ENCODE data around the gene SEMA4F. TPM values are rescaled to one million over a fixed set of nuclear protein-coding genes. Genes with fewer than 3 reads are reported as not detected.

The SEMA4F gene
- polyA plus RNA-seq, 3 donors = 0.16 to 0.44 (median 0.43) TPM

DNA sequence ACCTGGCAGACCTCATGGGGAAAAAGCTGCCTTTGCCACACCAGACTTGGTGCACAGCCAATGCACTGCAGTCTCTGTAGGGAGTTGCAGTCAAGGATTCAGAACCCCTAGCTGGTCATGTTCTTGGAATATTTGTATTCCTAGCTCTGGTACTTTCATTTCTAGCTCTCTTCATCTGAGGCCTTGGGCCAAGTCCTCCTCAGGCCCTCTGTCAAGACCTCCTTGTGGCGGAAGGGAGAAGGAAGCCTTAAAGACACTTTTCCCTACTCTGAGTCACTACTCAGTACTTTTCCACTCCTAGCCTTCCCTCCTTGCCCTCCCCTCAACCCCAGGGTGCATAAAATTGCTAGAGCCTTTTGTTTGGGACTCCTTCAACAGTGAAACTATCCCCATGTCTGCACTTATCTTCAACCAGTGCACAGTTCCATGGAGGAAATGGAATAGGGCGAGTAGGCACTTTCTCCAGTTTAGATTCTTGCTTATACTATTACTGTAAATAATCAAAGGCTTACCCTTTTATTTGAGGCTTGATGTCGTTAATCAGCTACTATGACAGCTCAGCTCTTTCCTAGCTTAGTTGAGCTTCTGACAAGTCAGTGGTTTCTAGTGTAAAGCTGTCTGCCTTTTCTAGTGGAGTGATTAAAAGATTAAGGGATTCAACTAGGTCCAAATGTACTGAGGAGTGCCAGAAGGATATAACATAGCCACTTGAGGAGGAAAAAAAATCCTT is 21.7 kb upstream of the SEMA4F start:
- Histone ChIP-seq H2AFZ (ENCODE audit: insufficient read depth, low read depth, low read length, poor library complexity, severe bottlenecking) (peak overlapping the region; percentile 17), H3K36me3 (replicated peaks in 1 of 2; ENCODE audit: control insufficient read depth in 1 of 2, insufficient read depth in 2 of 2, low read length in 2 of 2) (no peaks in the 10 kb centered on the region), H3K4me1 (ENCODE audit: control insufficient read depth in 1 of 2, insufficient read depth in 2 of 2, low read length in 2 of 2) (no peaks in the 10 kb centered on the region), H3K79me2 (ENCODE audit: insufficient read depth, low read length) (no peaks in the 10 kb centered on the region), H3K27ac (ENCODE audit: low read depth in 1 of 2, low read length in 2 of 2) (no peak overlapping the region), H4K20me1 (ENCODE audit: insufficient read depth, low read length) (no peaks in the 10 kb centered on the region), H3K27me3 (ENCODE audit: control insufficient read depth in 2 of 2, insufficient read depth in 2 of 2, low read length in 2 of 2) (no peaks in the 10 kb centered on the region), H3K9me3 (replicated peaks in 1 of 2; ENCODE audit: control insufficient read depth in 1 of 2, insufficient read depth in 1 of 2, low read length in 2 of 2) (no peaks in the 10 kb centered on the region), H3K4me2 (replicated peaks; ENCODE audit: extremely low read depth, low read length, poor library complexity, severe bottlenecking) (no peak overlapping the region), H3K4me3 (replicated peaks in 1 of 3; ENCODE audit: low read depth in 2 of 3, low read length in 3 of 3) (no peak overlapping the region), H3K9ac (ENCODE audit: insufficient read depth, low read length, poor library complexity, severe bottlenecking) (no peak overlapping the region)
- TF ChIP-seq, protein P1, sequence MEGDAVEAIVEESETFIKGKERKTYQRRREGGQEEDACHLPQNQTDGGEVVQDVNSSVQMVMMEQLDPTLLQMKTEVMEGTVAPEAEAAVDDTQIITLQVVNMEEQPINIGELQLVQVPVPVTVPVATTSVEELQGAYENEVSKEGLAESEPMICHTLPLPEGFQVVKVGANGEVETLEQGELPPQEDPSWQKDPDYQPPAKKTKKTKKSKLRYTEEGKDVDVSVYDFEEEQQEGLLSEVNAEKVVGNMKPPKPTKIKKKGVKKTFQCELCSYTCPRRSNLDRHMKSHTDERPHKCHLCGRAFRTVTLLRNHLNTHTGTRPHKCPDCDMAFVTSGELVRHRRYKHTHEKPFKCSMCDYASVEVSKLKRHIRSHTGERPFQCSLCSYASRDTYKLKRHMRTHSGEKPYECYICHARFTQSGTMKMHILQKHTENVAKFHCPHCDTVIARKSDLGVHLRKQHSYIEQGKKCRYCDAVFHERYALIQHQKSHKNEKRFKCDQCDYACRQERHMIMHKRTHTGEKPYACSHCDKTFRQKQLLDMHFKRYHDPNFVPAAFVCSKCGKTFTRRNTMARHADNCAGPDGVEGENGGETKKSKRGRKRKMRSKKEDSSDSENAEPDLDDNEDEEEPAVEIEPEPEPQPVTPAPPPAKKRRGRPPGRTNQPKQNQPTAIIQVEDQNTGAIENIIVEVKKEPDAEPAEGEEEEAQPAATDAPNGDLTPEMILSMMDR (IDR thresholded peaks at IDR 0.05) = no peak
- H3K4me3 Mint-ChIP-seq = no peak overlapping the region
- no peak for DNase-seq
- intact Hi-C loops (cut with micrococcal nuclease) = no loop called here
- WGBS (ENCODE audit: insufficient coverage) = no CpG with 5 or more reads among the region's 3 CpGs
- no peaks in the 10 kb centered on the region for H3K36me3 Mint-ChIP-seq
- H3K27me3 Mint-ChIP-seq (ENCODE audit: low read depth in 3 of 3) = peaks cover 1 to 8% (median 2%) of the 10 kb centered on the region in 3 donors
- H3K9me3 Mint-ChIP-seq = no peaks in the 10 kb centered on the region
- no peak overlapping the region for H3K27ac Mint-ChIP-seq
- H3K4me1 Mint-ChIP-seq = no peaks in the 10 kb centered on the region

DNA sequence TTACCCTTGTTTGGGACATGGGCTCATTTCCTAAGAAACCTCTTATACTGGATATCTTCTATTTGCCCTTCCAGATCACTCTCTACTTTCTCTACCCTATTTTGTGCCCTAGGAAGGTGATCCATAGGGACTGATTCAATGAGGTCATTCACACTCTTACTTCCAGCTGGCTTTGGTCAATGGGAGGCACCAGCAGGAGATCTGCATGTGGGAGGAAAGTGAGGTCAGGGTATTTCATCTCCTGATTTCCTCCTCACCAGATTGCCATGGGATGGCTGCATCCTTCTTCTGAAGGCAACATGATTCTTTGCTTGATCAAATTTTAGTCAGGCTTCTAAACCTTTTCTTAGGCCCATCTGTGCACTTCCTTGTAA is 21.1 kb upstream of the SEMA4F start:
- no peaks in the 10 kb centered on the region for H3K4me1 ChIP-seq (ENCODE audit: control insufficient read depth in 1 of 2, insufficient read depth in 2 of 2, low read length in 2 of 2)
- intact Hi-C loops (cut with micrococcal nuclease) = no loop called here
- H3K79me2 ChIP-seq (ENCODE audit: insufficient read depth, low read length) = no peaks in the 10 kb centered on the region
- no peak for DNase-seq
- H3K4me2 ChIP-seq (replicated peaks; ENCODE audit: extremely low read depth, low read length, poor library complexity, severe bottlenecking) = no peak overlapping the region
- no peak overlapping the region for H3K27ac Mint-ChIP-seq
- H4K20me1 ChIP-seq (ENCODE audit: insufficient read depth, low read length) = no peaks in the 10 kb centered on the region
- no peak overlapping the region for H2AFZ ChIP-seq (ENCODE audit: insufficient read depth, low read depth, low read length, poor library complexity, severe bottlenecking)
- H3K27me3 ChIP-seq (ENCODE audit: control insufficient read depth in 2 of 2, insufficient read depth in 2 of 2, low read length in 2 of 2) = no peaks in the 10 kb centered on the region
- H3K4me1 Mint-ChIP-seq = no peaks in the 10 kb centered on the region
- no peak overlapping the region for H3K4me3 ChIP-seq (replicated peaks in 1 of 3; ENCODE audit: low read depth in 2 of 3, low read length in 3 of 3)
- no peak overlapping the region for H3K27ac ChIP-seq (ENCODE audit: low read depth in 1 of 2, low read length in 2 of 2)
- no peaks in the 10 kb centered on the region for H3K9me3 Mint-ChIP-seq
- H3K27me3 Mint-ChIP-seq (ENCODE audit: low read depth in 3 of 3) = peaks cover 1 to 8% (median 5%) of the 10 kb centered on the region in 3 donors
- TF ChIP-seq, protein P1 (IDR thresholded peaks at IDR 0.05) = no peak
- no peaks in the 10 kb centered on the region for H3K36me3 ChIP-seq (replicated peaks in 1 of 2; ENCODE audit: control insufficient read depth in 1 of 2, insufficient read depth in 2 of 2, low read length in 2 of 2)
- H3K36me3 Mint-ChIP-seq = no peaks in the 10 kb centered on the region
- no peaks in the 10 kb centered on the region for H3K9me3 ChIP-seq (replicated peaks in 1 of 2; ENCODE audit: control insufficient read depth in 1 of 2, insufficient read depth in 1 of 2, low read length in 2 of 2)
- H3K9ac ChIP-seq (ENCODE audit: insufficient read depth, low read length, poor library complexity, severe bottlenecking) = no peak overlapping the region
- H3K4me3 Mint-ChIP-seq = no peak overlapping the region

All from CD14-positive monocyte (primary cell).